CD8-positive, alpha-beta memory T cell (primary cell): ENCODE measurements around the gene GARIN5A. TPM values are rescaled to one million over a fixed set of nuclear protein-coding genes. Genes with fewer than 3 reads are reported as not detected.
A peak's percentile ranks its signal among the peaks of the same experiment; 100 is the strongest.

ENCODE experiments used
- CTCF ChIA-PET: fragments of 350-600 bp; sonication (Branson Sonifier 250); formaldehyde crosslinking; loops from one replicate; lab custom pipeline; 2021; ENCODE audit warnings: antibody characterized with exemption; lab: Charles Lee
- POLR2A ChIA-PET: fragments of 350-600 bp; sonication (Branson Sonifier 250); formaldehyde crosslinking; loops from one replicate; lab custom pipeline; 2021; ENCODE audit warnings: antibody characterized with exemption; lab: Charles Lee
- DNase-seq, 5 donors: peaks; one replicate each; pipeline versions ENCODE4 v3.0.0 to v3.0.0-alpha.2; 2020 to 2022; ENCODE audit warnings: mixed read lengths in 1 of 5
- H3K27ac ChIP-seq: one replicate; pipeline ENCODE4 v1.7.0; 2013; ENCODE audit warnings: low read depth, mild to moderate bottlenecking, low read length, moderate library complexity
- H3K27me3 ChIP-seq: 2 replicates; pipeline ENCODE4 v1.7.0; 2013; ENCODE audit warnings: low read length, mild to moderate bottlenecking; ENCODE audit not compliant: insufficient read depth, poor library complexity, severe bottlenecking
- H3K36me3 ChIP-seq: 2 replicates; pipeline ENCODE4 v1.7.0; 2013; ENCODE audit warnings: mild to moderate bottlenecking, low read length, moderate library complexity; ENCODE audit not compliant: insufficient read depth
- H3K4me1 ChIP-seq: 2 replicates; pipeline ENCODE4 v1.7.0; 2013; ENCODE audit warnings: mild to moderate bottlenecking, low read length, moderate library complexity; ENCODE audit not compliant: insufficient read depth
- H3K4me3 ChIP-seq: 2 replicates; pipeline ENCODE4 v1.7.0; 2013; ENCODE audit warnings: mild to moderate bottlenecking, low read length
- H3K9me3 ChIP-seq: 2 replicates; pipeline ENCODE4 v1.7.0; 2013; ENCODE audit warnings: mild to moderate bottlenecking, low read length
- H3K27ac Mint-ChIP-seq, 8 donors: one replicate each; pipeline ENCODE4 v1.8.0; 2020 to 2021; ENCODE audit warnings: mixed read lengths in 8 of 8, mild to moderate bottlenecking in 6 of 8, inconsistent platforms in 3 of 8, moderate library complexity in 3 of 8
- H3K27me3 Mint-ChIP-seq, 2 donors: one replicate each; pipeline ENCODE4 v1.8.0; 2020 to 2021; ENCODE audit warnings: mixed read lengths in 2 of 2, mild to moderate bottlenecking in 1 of 2, moderate library complexity in 1 of 2
- H3K36me3 Mint-ChIP-seq, 3 donors: one replicate each; pipeline ENCODE4 v1.8.0; 2020 to 2021; ENCODE audit warnings: mixed read lengths in 3 of 3, inconsistent platforms in 1 of 3, mild to moderate bottlenecking in 1 of 3
- H3K4me1 Mint-ChIP-seq, 3 donors: one replicate each; pipeline ENCODE4 v1.8.0; 2020 to 2021; ENCODE audit warnings: mixed read lengths in 3 of 3, inconsistent platforms in 1 of 3, mild to moderate bottlenecking in 1 of 3
- H3K4me3 Mint-ChIP-seq, 7 donors: one replicate each; pipeline ENCODE4 v1.8.0; 2020 to 2021; ENCODE audit warnings: mixed read lengths in 7 of 7, mild to moderate bottlenecking in 6 of 7, moderate library complexity in 4 of 7, inconsistent platforms in 2 of 7
- H3K9me3 Mint-ChIP-seq, 5 donors: one replicate each; pipeline ENCODE4 v1.8.0; 2020 to 2022; ENCODE audit warnings: mixed read lengths in 5 of 5, mild to moderate bottlenecking in 3 of 5, moderate library complexity in 2 of 5, inconsistent platforms in 1 of 5
- polyA plus RNA-seq: library from polyadenylated mRNA; unstranded; fragments of 300-500 nt; fragmentation: Illumina TruSeq; gene quantifications from one replicate; pipeline ENCODE4 v1.2.3, GENCODE V29; 2021
- total RNA-seq, 2 experiments: library from RNA; stranded (reverse); gene quantifications; one replicate each; pipeline ENCODE4 v1.2.3, GENCODE V29; 2021

The GARIN5A gene
- total and polyA plus RNA-seq, 3 experiments from 2014 or later, result 0.33 to 0.97 (median 0.57) TPM

GRCh38 chr19:50505856-50506611 lies 29.4 kb upstream of the GARIN5A start:
- Histone ChIP-seq H3K4me1 (peaks cover 9% of the 10 kb centered on the region), H3K36me3 (no peaks in the 10 kb centered on the region), H3K27ac (no peak overlapping the region), H3K9me3 (no peaks in the 10 kb centered on the region), H3K4me3 (no peak overlapping the region), H3K27me3 (no peaks in the 10 kb centered on the region)
- Mint-ChIP-seq H3K9me3 (no peaks in the 10 kb centered on the region), H3K4me1 (peaks cover 7 to 9% (median 9%) of the 10 kb centered on the region in 3 donors), H3K36me3 (peaks cover 0 to 23% (median 0%) of the 10 kb centered on the region in 3 donors), H3K4me3 (no peak overlapping the region), H3K27me3 (no peaks in the 10 kb centered on the region), H3K27ac (peak overlapping the region in 1 of 8 donors; percentile 66)
- ChIA-PET CTCF (no interaction called here), POLR2A (no interaction called here)
- DNase-seq, result no peak

DNA sequence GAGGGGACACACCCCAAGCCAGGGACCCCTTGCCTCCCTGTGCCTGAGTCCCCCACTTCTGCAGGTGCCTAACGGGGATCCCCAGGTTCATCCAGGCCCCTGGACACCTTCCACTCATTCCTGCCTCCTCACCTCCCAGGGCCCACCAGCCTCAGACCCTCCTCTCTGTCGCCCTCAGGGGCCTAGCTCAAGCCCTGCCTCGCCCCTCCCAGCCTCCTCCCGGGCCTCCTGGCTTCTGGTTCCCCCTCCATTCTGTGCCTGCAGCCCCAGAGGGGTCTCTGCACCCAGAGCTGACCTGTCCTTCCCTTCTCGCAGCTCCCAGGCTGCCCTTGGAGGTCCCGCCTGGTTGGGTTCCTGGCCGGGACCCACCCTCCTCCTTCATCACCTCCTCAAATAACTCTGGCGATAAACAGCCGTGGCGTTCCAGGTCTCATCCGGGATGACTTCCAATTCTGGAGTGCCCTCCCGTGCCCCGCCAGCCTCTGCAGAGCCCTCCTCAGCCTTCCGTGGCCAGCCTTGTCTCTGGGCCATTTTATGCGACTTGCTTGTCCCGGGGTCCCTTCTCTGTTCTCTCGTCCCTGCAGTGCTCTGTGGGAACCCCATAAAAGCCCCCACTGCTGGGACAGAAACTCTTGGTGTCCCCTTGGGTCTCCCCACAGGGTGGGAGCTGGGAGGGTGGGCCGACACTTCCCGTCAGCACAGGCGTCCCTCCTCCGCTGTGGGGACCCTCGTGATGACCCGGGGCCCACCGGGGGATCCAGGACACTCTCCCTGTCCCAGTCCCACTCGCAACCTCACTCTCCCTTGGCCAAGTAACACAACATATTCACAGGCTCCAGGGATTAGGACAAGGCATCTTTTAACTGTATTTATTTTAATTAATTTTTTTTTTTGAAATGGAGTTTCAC lies 25.2 kb upstream of the GARIN5A start:
- no peak overlapping the region for H3K27ac ChIP-seq
- no peak overlapping the region for H3K4me3 ChIP-seq
- no peaks in the 10 kb centered on the region for H3K4me1 Mint-ChIP-seq
- POLR2A ChIA-PET, result no interaction called here
- no peak overlapping the region for H3K4me3 Mint-ChIP-seq
- DNase-seq, result no peak
- no peaks in the 10 kb centered on the region for H3K27me3 ChIP-seq
- H3K36me3 ChIP-seq, result no peaks in the 10 kb centered on the region
- no peaks in the 10 kb centered on the region for H3K9me3 ChIP-seq
- H3K4me1 ChIP-seq, result no peaks in the 10 kb centered on the region
- H3K9me3 Mint-ChIP-seq, result no peaks in the 10 kb centered on the region
- H3K36me3 Mint-ChIP-seq, result peaks cover 0 to 11% (median 0%) of the 10 kb centered on the region in 3 donors
- H3K27ac Mint-ChIP-seq, result peak overlapping the region in 1 of 8 donors; percentile 75
- H3K27me3 Mint-ChIP-seq, result no peaks in the 10 kb centered on the region
- CTCF ChIA-PET, result no interaction called here

GRCh38 chr19:50501186-50501567 lies 24.5 kb upstream of the GARIN5A start:
- no peak overlapping the region for H3K27ac Mint-ChIP-seq
- Histone ChIP-seq H3K4me3 (no peak overlapping the region), H3K36me3 (no peaks in the 10 kb centered on the region), H3K27ac (no peak overlapping the region), H3K4me1 (no peaks in the 10 kb centered on the region), H3K9me3 (no peaks in the 10 kb centered on the region), H3K27me3 (no peaks in the 10 kb centered on the region)
- DNase-seq, result peak in 1 of 5 donors; percentile 45
- POLR2A ChIA-PET, result no interaction called here
- CTCF ChIA-PET, result no interaction called here
- H3K9me3 Mint-ChIP-seq, result no peaks in the 10 kb centered on the region
- no peaks in the 10 kb centered on the region for H3K27me3 Mint-ChIP-seq
- H3K36me3 Mint-ChIP-seq, result peaks cover 0 to 11% (median 0%) of the 10 kb centered on the region in 3 donors
- H3K4me3 Mint-ChIP-seq, result peak overlapping the region in 1 of 7 donors; percentile 32
- H3K4me1 Mint-ChIP-seq, result peaks cover 0 to under 1% (median 0%) of the 10 kb centered on the region in 3 donors

DNA sequence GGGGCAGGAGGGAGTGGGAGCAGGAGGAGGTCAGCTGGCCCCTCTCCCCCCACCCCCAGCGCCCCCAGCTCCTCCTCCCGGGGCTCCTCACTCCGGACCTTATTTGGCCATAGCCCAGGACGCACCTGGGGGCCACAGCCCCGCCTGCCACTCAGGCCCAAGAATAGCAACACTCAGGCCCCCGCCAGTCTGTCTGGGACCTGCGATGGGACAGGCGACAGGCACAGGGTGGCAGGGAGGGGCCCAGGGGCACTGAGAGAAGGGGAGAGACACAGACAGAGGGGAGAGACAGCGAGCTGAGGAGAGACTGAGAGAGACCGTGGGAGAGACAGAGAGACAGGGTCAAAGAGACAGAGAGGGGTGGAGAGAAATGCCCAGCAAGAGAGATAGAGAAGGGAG lies 24.1 kb upstream of the GARIN5A start:
- Mint-ChIP-seq H3K4me3 (peak overlapping the region in 1 of 7 donors; percentile 32), H3K36me3 (peaks cover 0 to 12% (median 0%) of the 10 kb centered on the region in 3 donors), H3K27me3 (no peaks in the 10 kb centered on the region), H3K9me3 (no peaks in the 10 kb centered on the region), H3K4me1 (peaks cover 0 to 1% (median 0%) of the 10 kb centered on the region in 3 donors), H3K27ac (no peak overlapping the region)
- no peak overlapping the region for H3K27ac ChIP-seq
- H3K36me3 ChIP-seq, result no peaks in the 10 kb centered on the region
- H3K4me1 ChIP-seq, result no peaks in the 10 kb centered on the region
- peak in 1 of 5 donors; percentile 30 for DNase-seq
- no peaks in the 10 kb centered on the region for H3K27me3 ChIP-seq
- CTCF ChIA-PET, result no interaction called here
- no peak overlapping the region for H3K4me3 ChIP-seq
- POLR2A ChIA-PET, result no interaction called here
- H3K9me3 ChIP-seq, result no peaks in the 10 kb centered on the region

DNA sequence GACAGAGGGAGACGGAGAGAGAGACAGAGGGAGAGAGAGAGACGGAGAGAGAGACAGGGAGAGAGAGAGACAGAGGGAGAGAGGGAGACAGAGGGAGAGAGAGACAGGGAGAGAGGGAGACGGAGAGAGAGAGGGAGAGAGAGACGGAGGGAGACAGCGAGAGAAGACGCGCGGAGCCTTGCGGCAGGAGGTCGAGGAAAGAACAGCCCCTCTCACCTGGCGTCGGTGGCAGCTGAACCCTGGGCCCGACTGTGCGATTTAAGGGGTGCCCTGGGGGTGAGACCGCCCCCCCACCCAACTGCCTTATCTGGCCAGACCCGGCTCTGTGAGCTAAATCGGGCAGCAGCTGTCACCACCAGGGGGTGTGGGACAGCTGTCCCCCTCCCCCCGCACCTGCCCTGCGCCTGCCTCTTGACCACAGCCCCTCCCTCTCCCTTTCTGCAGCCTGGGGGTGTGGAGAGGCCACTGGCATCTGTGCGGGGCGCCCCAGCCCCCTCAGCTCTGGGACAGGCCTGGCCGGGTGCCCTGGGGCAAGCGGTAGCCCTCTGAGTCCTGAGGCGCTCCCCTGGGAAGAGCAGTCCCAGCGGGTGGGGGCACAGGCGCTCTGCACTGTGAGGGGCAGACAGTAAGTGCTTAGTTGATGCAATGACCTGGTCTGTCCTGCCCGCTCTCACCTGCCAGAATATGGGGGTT lies 23.6 kb upstream of the GARIN5A start:
- Histone ChIP-seq H3K27ac (no peak overlapping the region), H3K27me3 (no peaks in the 10 kb centered on the region), H3K36me3 (no peaks in the 10 kb centered on the region), H3K4me3 (no peak overlapping the region), H3K4me1 (no peaks in the 10 kb centered on the region), H3K9me3 (no peaks in the 10 kb centered on the region)
- Mint-ChIP-seq H3K9me3 (no peaks in the 10 kb centered on the region), H3K4me1 (peaks cover 0 to 1% (median 0%) of the 10 kb centered on the region in 3 donors), H3K27ac (no peak overlapping the region), H3K36me3 (peaks cover 0 to 10% (median 2%) of the 10 kb centered on the region in 3 donors), H3K27me3 (no peaks in the 10 kb centered on the region), H3K4me3 (no peak overlapping the region)
- ChIA-PET POLR2A (no interaction called here), CTCF (no interaction called here)
- DNase-seq, result peak in 1 of 5 donors; percentile 52

DNA sequence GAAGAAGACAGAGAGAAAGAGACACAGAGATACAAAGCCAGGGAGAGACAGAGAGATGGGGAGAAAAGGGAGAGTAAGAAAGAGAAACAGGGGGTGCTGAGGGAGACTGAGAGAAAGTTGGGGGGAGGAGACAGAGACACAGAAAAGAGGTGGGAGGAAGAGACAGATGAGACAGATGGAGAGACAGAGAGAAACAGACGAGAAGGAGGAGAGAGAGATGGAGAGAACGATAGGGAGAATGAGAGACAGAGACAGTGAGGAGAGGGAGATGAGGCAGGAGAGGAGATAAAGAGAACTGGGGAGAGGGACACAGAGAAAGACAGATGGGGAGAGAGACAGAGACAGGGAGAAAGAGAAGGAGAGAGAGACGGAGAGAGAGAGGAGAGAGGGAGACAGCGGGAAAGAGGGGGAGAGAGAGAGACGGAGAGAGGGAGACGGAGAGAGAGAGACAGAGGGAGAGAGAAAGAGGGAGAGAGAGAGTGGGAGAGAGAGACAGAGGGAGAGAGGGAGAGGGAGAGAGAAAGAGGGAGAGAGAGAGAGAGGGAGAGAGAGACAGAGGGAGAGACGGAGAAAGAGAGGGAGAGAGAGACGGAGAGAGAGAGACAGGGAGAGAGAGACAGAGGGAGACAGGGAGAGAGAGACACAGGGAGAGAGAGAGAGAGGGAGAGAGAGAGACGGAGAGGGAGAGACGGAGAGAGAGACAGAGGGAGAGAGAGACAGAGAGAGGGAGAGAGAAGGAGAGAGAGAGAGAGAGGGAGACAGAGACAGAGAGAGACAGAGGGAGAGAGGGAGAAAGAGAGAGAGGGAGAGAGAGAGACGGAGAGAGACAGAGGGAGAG lies 21.8 kb upstream of the GARIN5A start:
- H3K4me3 ChIP-seq, result no peak overlapping the region
- no peaks in the 10 kb centered on the region for H3K36me3 ChIP-seq
- no peaks in the 10 kb centered on the region for H3K4me1 ChIP-seq
- ChIA-PET POLR2A (no interaction called here), CTCF (no interaction called here)
- Mint-ChIP-seq H3K27me3 (no peaks in the 10 kb centered on the region), H3K36me3 (peaks cover 0 to 10% (median 4%) of the 10 kb centered on the region in 3 donors), H3K9me3 (no peaks in the 10 kb centered on the region), H3K4me1 (peaks cover 0 to 1% (median 0%) of the 10 kb centered on the region in 3 donors), H3K4me3 (no peak overlapping the region), H3K27ac (no peak overlapping the region)
- no peaks in the 10 kb centered on the region for H3K27me3 ChIP-seq
- H3K27ac ChIP-seq, result no peak overlapping the region
- no peaks in the 10 kb centered on the region for H3K9me3 ChIP-seq
- DNase-seq, result no peak

- ChIA-PET POLR2A (interaction anchor here (1.0 kb wide), 1 partner anchor 17 kb away, joined by 3 read pairs; no protein-coding TSS in a partner anchor), CTCF (no interaction called here)
- Mint-ChIP-seq H3K4me3 (no peak overlapping the region), H3K27ac (peak overlapping the region in 1 of 8 donors; percentile 41), H3K4me1 (peaks cover 4 to 5% (median 5%) of the 10 kb centered on the region in 3 donors), H3K27me3 (no peaks in the 10 kb centered on the region), H3K9me3 (no peaks in the 10 kb centered on the region), H3K36me3 (peaks cover 0 to 10% (median 4%) of the 10 kb centered on the region in 3 donors)
- peaks cover 6% of the 10 kb centered on the region for H3K4me1 ChIP-seq
- no peaks in the 10 kb centered on the region for H3K9me3 ChIP-seq
- H3K27me3 ChIP-seq, result no peaks in the 10 kb centered on the region
- no peak for DNase-seq
- H3K36me3 ChIP-seq, result no peaks in the 10 kb centered on the region
- H3K4me3 ChIP-seq, result no peak overlapping the region
- H3K27ac ChIP-seq, result no peak overlapping the region
Measured at GRCh38 chr19:50497022-50497405, 20.4 kb upstream of the GARIN5A start.
